HEK293 (cell line): ENCODE data around the gene ZBED4.

Experiments
- CTCF ChIA-PET: fragments of 350-600 bp; formaldehyde crosslinking; extraction: SDS; loops from one replicate; lab custom pipeline; 2021; ENCODE audit warnings: antibody characterized with exemption; lab: Yijun Ruan, JAX
- POLR2A ChIA-PET: fragments of 300-600 bp; formaldehyde crosslinking; extraction: SDS; loops from one replicate; lab custom pipeline; 2020; ENCODE audit warnings: antibody characterized with exemption, inconsistent platforms; lab: Yijun Ruan, JAX
- H3K27ac ChIP-seq: fragments of 200-500 bp; sonication (Bioruptor generic); 2 replicates; pipeline ENCODE4 v1.5.1; 2014; ENCODE audit warnings: low read depth, low read length, control low read depth, inconsistent platforms; ENCODE audit errors: extremely low read depth
- H3K36me3 ChIP-seq, 2 experiments: fragments of 200-500 bp in 1 of 2; sonication (Bioruptor generic) in 1 of 2; 1 replicate in 1 of 2; 2 replicates in 1 of 2; pipeline ENCODE4 v1.5.1; 2014 to 2017; ENCODE audit warnings: inconsistent platforms in 2 of 2, low read length in 2 of 2; ENCODE audit not compliant: control insufficient read depth in 2 of 2, insufficient read depth in 1 of 2
- H3K4me1 ChIP-seq: fragments of 200-500 bp; sonication (Bioruptor generic); 2 replicates; pipeline ENCODE4 v1.5.1; 2014; ENCODE audit warnings: mild to moderate bottlenecking, low read length, inconsistent platforms; ENCODE audit not compliant: control insufficient read depth, insufficient read depth
- H3K4me3 ChIP-seq: 2 replicates; pipeline ENCODE4 v1.5.1; 2011; ENCODE audit warnings: low read depth, mild to moderate bottlenecking, control low read depth, low read length, moderate library complexity
- H3K9me3 ChIP-seq: fragments of 200-500 bp; sonication (Bioruptor generic); 2 replicates; pipeline ENCODE4 v1.5.1; 2014; ENCODE audit warnings: low read depth, low read length, inconsistent platforms; ENCODE audit not compliant: control insufficient read depth, insufficient read depth
- ATF2 ChIP-seq: fragments of 450-650 bp; formaldehyde crosslinking; IDR thresholded peaks from 2 replicates; pipeline ENCODE4 v1.5.1; 2016; ENCODE audit warnings: missing biosample characterization, missing genetic modification characterization, low read depth
- EGR2 ChIP-seq: fragments of 450-650 bp; formaldehyde crosslinking; IDR thresholded peaks from 2 replicates; pipeline ENCODE4 v1.5.1; 2016; ENCODE audit warnings: low read depth, missing biosample characterization, missing genetic modification characterization
- GLI4 ChIP-seq: fragments of 450-650 bp; formaldehyde crosslinking; IDR thresholded peaks from 2 replicates; pipeline ENCODE4 v1.5.1; 2016; ENCODE audit warnings: missing biosample characterization, missing genetic modification characterization
- HOXC10 ChIP-seq: sonication (generic); formaldehyde crosslinking; IDR thresholded peaks from 2 replicates; pipeline ENCODE4 v1.8.1; 2023; ENCODE audit warnings: mild to moderate bottlenecking, missing genetic modification reagents
- HOXD13 ChIP-seq: sonication (generic); formaldehyde crosslinking; IDR thresholded peaks from 2 replicates; pipeline ENCODE4 v1.8.0; 2022; ENCODE audit warnings: missing genetic modification reagents, borderline replicate concordance
- KLF17 ChIP-seq: fragments of 450-650 bp; formaldehyde crosslinking; IDR thresholded peaks from 2 replicates; pipeline ENCODE4 v1.5.1; 2016; ENCODE audit warnings: missing biosample characterization, missing genetic modification characterization
- OSR2 ChIP-seq: fragments of 450-650 bp; formaldehyde crosslinking; IDR thresholded peaks from 2 replicates; pipeline ENCODE4 v1.5.1; 2016; ENCODE audit warnings: missing biosample characterization, missing genetic modification characterization
- PBX3 ChIP-seq: sonication (generic); formaldehyde crosslinking; IDR thresholded peaks from 2 replicates; pipeline ENCODE4 v1.8.1; 2022; ENCODE audit warnings: mild to moderate bottlenecking, moderate library complexity, missing genetic modification reagents
- PRDM1 ChIP-seq: fragments of 450-650 bp; formaldehyde crosslinking; IDR thresholded peaks from 2 replicates; pipeline ENCODE4; 2016; ENCODE audit warnings: missing biosample characterization, missing genetic modification characterization
- SALL2 ChIP-seq: fragments of 450-650 bp; formaldehyde crosslinking; IDR thresholded peaks from 2 replicates; pipeline ENCODE4 v1.5.0; 2017; ENCODE audit warnings: missing biosample characterization, mild to moderate bottlenecking, missing genetic modification characterization, borderline replicate concordance
- SCRT2 ChIP-seq: fragments of 450-650 bp; formaldehyde crosslinking; IDR thresholded peaks from 2 replicates; pipeline ENCODE4 v1.5.1; 2016; ENCODE audit warnings: missing biosample characterization, missing genetic modification characterization
- SP2 ChIP-seq: fragments of 450-650 bp; formaldehyde crosslinking; IDR thresholded peaks from 2 replicates; pipeline ENCODE4 v1.5.1; 2016; ENCODE audit warnings: missing biosample characterization, missing genetic modification characterization
- ZBTB20 ChIP-seq: fragments of 450-650 bp; formaldehyde crosslinking; IDR thresholded peaks from 2 replicates; pipeline ENCODE4 v1.5.1; 2016; ENCODE audit warnings: missing biosample characterization, missing genetic modification characterization
- ZBTB44 ChIP-seq: fragments of 450-650 bp; IDR thresholded peaks from 2 replicates; pipeline ENCODE4 v1.5.1; 2018; ENCODE audit warnings: missing biosample characterization, mild to moderate bottlenecking, missing genetic modification characterization
- ZFP41 ChIP-seq: fragments of 450-650 bp; formaldehyde crosslinking; IDR thresholded peaks from 2 replicates; pipeline ENCODE4 v1.5.1; 2016; ENCODE audit warnings: missing biosample characterization, missing genetic modification characterization, borderline replicate concordance
- ZNF10 ChIP-seq: fragments of 450-650 bp; formaldehyde crosslinking; IDR thresholded peaks from 2 replicates; pipeline ENCODE4 v1.5.1; 2017; ENCODE audit warnings: missing biosample characterization, missing genetic modification characterization
- ZNF16 ChIP-seq: fragments of 450-650 bp; formaldehyde crosslinking; IDR thresholded peaks from 2 replicates; pipeline ENCODE4 v1.5.1; 2016; ENCODE audit warnings: low read depth, missing biosample characterization, missing genetic modification characterization
- ZNF274 ChIP-seq, 2 experiments: fragments of 200-500 bp in 1 of 2; fragments of 450-650 bp in 1 of 2; sonication (Bioruptor generic) in 1 of 2; formaldehyde crosslinking in 1 of 2; IDR thresholded peaks; 2 replicates each; pipeline versions ENCODE4 v1.5.1 to v1.6.1; 2014 to 2016; ENCODE audit warnings: borderline replicate concordance in 1 of 2, inconsistent platforms in 1 of 2, low read length in 1 of 2, missing biosample characterization in 1 of 2, missing genetic modification characterization in 1 of 2
- ZNF324 ChIP-seq: fragments of 450-650 bp; formaldehyde crosslinking; IDR thresholded peaks from 2 replicates; pipeline ENCODE4 v1.5.1; 2016; ENCODE audit warnings: missing biosample characterization, missing genetic modification characterization
- ZNF423 ChIP-seq: fragments of 450-650 bp; formaldehyde crosslinking; IDR thresholded peaks from 2 replicates; pipeline ENCODE4 v1.5.1; 2016; ENCODE audit warnings: missing biosample characterization, missing genetic modification characterization
- ZNF513 ChIP-seq: fragments of 450-650 bp; IDR thresholded peaks from 2 replicates; pipeline ENCODE4 v1.5.1; 2018; ENCODE audit warnings: missing biosample characterization, missing genetic modification characterization
- ZNF600 ChIP-seq: fragments of 450-650 bp; formaldehyde crosslinking; IDR thresholded peaks from 2 replicates; pipeline ENCODE4 v1.5.1; 2016; ENCODE audit warnings: missing biosample characterization, missing genetic modification characterization
- ZNF629 ChIP-seq: fragments of 450-650 bp; formaldehyde crosslinking; IDR thresholded peaks from 2 replicates; pipeline ENCODE4 v1.5.1; 2017; ENCODE audit warnings: missing biosample characterization, missing genetic modification characterization
- ZNF692 ChIP-seq: fragments of 450-650 bp; formaldehyde crosslinking; IDR thresholded peaks from 2 replicates; pipeline ENCODE4 v1.5.1; 2016; ENCODE audit warnings: missing biosample characterization, missing genetic modification characterization
- ZNF830 ChIP-seq: fragments of 450-650 bp; IDR thresholded peaks from 2 replicates; pipeline ENCODE4 v1.5.0; 2018; ENCODE audit warnings: missing biosample characterization, missing genetic modification characterization, low read depth, mild to moderate bottlenecking, moderate library complexity

The ZBED4 gene

GRCh38 chr22:49935561-49935960 lies 81.9 kb downstream of the ZBED4 start:
- no peak overlapping the region for H3K4me3 ChIP-seq
- H3K4me1 ChIP-seq: peaks cover 7% of the 10 kb centered on the region
- TF ChIP-seq ZNF274 (IDR thresholded peaks at IDR 0.05; ENCODE audit: low read length) (no peak), ZNF274 (tag by site-specific recombination; IDR thresholded peaks at IDR 0.05; ENCODE audit: borderline replicate concordance) (no peak), SALL2 (no peak), ZNF423 (no peak), HOXD13 (CRISPR knock-in tag) (no peak), SCRT2 (no peak), GLI4 (tag by site-specific recombination) (no peak), SP2 (no peak), ZNF692 (tag by site-specific recombination) (no peak), ZNF513 (tag by site-specific recombination) (no peak), PRDM1 (tag by site-specific recombination) (no peak), EGR2 (tag by site-specific recombination) (no peak), ZBTB44 (tag by site-specific recombination) (no peak), ATF2 (no peak)
- no peak overlapping the region for H3K27ac ChIP-seq
- ChIA-PET POLR2A (interaction anchor here (0.6 to 1.4 kb wide), 2 partner anchors 25 to 95 kb away, joined by 3 to 7 read pairs; partner anchors contain the start of gene PIM3), CTCF (interaction anchor here (0.8 to 1.4 kb wide), 2 partner anchors 95 to 96 kb away, joined by 3 to 9 read pairs; no protein-coding TSS in a partner anchor)
- no peaks in the 10 kb centered on the region for H3K9me3 ChIP-seq
- H3K36me3 ChIP-seq: no peaks in the 10 kb centered on the region

- POLR2A ChIA-PET: interaction anchor here (0.6 to 1.4 kb wide), 2 partner anchors 12 to 24 kb away, joined by 4 to 7 read pairs; partner anchors contain the start of gene PIM3
- TF ChIP-seq ZNF10 (tag by site-specific recombination) (no peak), ZBTB20 (peak; percentile 54; the same call in 1 of the 2 replicates), ZFP41 (tag by site-specific recombination) (no peak), ZNF830 (tag by site-specific recombination) (no peak), HOXC10 (CRISPR knock-in tag) (no peak), KLF17 (tag by site-specific recombination) (peak; percentile 84), ZNF600 (tag by site-specific recombination) (peak; percentile 68; the same call in 1 of the 2 replicates), GLI4 (tag by site-specific recombination) (no peak), ZNF324 (no peak), PBX3 (CRISPR knock-in tag) (no peak), ZNF629 (peak; percentile 47; the same call in 1 of the 2 replicates), ZNF16 (tag by site-specific recombination) (no peak), OSR2 (peak; percentile 61)
These were observed 82.7 kb downstream of the ZBED4 start for GRCh38 chr22:49936018-49936972.

More at GRCh38 chr22:49936018-49936972, 82.7 kb downstream of the ZBED4 start:
- Histone ChIP-seq H3K27ac (peak overlapping the region; percentile 24; the same call in 1 of the 2 replicates), H3K4me1 (peaks cover 7% of the 10 kb centered on the region), H3K4me3 (peak overlapping the region; percentile 31), H3K9me3 (no peaks in the 10 kb centered on the region), H3K36me3 (no peaks in the 10 kb centered on the region)
- CTCF ChIA-PET: interaction anchor here (0.5 to 1.4 kb wide), 3 partner anchors 89 to 96 kb away, joined by 3 to 9 read pairs (median 3); no protein-coding TSS in a partner anchor
